ENCODE results near the gene SS18L1.

SS18L1 gene

DNA sequence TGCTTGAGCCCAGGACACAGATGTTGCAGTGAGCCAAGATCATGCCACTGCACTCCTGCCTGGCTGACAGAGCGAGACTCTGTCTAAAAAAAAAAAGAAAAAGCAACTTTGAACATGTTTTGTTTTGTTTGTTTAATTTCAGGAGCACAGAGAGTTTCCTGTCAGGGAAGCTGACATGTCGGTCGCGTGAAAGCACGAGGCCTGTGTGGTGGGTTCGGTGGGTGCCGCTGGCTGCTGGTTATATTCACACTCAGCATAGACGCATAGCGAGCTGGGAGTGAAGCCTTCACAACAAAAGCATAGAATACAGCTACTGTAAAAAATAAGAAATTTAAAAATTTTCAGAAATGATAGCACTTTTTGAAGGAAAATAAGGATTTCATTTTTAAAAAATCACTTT, 53.7 kb downstream of the SS18L1 start:
- no peak for DNase-seq (ENCODE audit: low spot score)
- TF ChIP-seq, protein P1, sequence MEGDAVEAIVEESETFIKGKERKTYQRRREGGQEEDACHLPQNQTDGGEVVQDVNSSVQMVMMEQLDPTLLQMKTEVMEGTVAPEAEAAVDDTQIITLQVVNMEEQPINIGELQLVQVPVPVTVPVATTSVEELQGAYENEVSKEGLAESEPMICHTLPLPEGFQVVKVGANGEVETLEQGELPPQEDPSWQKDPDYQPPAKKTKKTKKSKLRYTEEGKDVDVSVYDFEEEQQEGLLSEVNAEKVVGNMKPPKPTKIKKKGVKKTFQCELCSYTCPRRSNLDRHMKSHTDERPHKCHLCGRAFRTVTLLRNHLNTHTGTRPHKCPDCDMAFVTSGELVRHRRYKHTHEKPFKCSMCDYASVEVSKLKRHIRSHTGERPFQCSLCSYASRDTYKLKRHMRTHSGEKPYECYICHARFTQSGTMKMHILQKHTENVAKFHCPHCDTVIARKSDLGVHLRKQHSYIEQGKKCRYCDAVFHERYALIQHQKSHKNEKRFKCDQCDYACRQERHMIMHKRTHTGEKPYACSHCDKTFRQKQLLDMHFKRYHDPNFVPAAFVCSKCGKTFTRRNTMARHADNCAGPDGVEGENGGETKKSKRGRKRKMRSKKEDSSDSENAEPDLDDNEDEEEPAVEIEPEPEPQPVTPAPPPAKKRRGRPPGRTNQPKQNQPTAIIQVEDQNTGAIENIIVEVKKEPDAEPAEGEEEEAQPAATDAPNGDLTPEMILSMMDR (IDR thresholded peaks at IDR 0.05; ENCODE audit: extremely low read depth, insufficient read depth, missing control alignments): no peak
- in situ Hi-C loops (cut with MboI; ENCODE audit: low pct_unique_long_range_greater_than_20kb, low sequenced_read_pairs, unreplicated experiment): no loop called here

DNA sequence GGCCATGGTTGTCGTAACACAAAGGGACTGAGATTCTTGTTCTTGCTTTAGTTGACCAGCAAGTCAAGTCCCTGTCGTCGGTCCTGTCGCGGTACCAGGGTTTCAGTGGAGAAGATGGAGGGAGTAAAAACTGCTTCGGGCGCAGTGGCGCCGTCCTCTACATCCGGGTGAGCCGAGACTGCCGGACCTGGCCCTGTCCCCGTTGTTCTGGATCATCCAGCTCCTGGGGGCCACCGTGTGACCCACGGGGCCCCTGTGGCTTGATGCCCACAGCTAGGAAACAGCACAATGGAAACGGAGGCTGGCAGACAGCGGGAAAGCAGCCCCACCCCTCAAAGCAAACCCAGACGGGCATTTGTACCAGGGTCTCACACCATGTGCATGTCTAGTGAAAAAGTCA, 54.2 kb downstream of the SS18L1 start:
- TF ChIP-seq, protein P1 (IDR thresholded peaks at IDR 0.05; ENCODE audit: extremely low read depth, insufficient read depth, missing control alignments): no peak
- no peak for DNase-seq (ENCODE audit: low spot score)
- in situ Hi-C loops (cut with MboI; ENCODE audit: low pct_unique_long_range_greater_than_20kb, low sequenced_read_pairs, unreplicated experiment): no loop called here

DNA sequence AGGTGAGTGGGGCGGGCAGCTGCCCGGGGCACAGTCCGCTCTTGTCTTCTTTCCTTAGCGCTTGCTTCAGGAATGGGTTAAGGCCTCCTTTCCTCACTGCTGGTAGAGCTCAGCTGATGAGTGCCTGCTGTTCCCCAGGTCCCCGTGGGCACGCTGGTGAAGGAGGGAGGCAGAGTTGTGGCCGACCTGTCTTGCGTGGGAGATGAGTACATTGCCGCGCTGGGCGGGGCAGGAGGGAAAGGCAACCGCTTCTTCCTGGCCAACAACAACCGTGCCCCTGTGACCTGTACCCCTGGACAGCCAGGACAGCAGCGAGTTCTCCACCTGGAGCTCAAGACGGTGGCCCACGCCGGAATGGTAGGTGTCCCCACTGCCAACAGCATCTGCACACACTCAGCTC, 54.9 kb downstream of the SS18L1 start:
- DNase-seq (ENCODE audit: low spot score): no peak
- TF ChIP-seq, protein P1 (IDR thresholded peaks at IDR 0.05; ENCODE audit: extremely low read depth, insufficient read depth, missing control alignments): no peak
- in situ Hi-C loops (cut with MboI; ENCODE audit: low pct_unique_long_range_greater_than_20kb, low sequenced_read_pairs, unreplicated experiment): no loop called here

DNA sequence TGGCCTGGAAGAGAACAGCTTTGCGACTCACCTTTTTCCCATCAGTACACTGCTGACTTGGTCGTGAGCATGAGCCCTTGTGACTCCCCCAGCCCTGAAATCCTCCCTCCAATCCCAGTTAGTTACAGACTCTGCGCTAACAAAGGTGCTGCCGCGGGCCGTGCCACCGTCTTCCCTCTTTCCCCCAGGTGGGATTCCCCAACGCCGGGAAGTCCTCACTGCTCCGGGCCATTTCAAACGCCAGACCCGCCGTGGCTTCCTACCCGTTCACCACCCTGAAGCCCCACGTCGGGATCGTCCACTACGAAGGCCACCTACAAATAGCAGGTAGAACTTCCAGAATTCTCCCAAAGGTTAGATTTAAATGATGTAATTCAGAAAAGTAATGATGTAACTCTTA, 55.4 kb downstream of the SS18L1 start:
- in situ Hi-C loops (cut with MboI; ENCODE audit: low pct_unique_long_range_greater_than_20kb, low sequenced_read_pairs, unreplicated experiment): no loop called here
- DNase-seq (ENCODE audit: low spot score): no peak
- TF ChIP-seq, protein P1 (IDR thresholded peaks at IDR 0.05; ENCODE audit: extremely low read depth, insufficient read depth, missing control alignments): no peak

DNA sequence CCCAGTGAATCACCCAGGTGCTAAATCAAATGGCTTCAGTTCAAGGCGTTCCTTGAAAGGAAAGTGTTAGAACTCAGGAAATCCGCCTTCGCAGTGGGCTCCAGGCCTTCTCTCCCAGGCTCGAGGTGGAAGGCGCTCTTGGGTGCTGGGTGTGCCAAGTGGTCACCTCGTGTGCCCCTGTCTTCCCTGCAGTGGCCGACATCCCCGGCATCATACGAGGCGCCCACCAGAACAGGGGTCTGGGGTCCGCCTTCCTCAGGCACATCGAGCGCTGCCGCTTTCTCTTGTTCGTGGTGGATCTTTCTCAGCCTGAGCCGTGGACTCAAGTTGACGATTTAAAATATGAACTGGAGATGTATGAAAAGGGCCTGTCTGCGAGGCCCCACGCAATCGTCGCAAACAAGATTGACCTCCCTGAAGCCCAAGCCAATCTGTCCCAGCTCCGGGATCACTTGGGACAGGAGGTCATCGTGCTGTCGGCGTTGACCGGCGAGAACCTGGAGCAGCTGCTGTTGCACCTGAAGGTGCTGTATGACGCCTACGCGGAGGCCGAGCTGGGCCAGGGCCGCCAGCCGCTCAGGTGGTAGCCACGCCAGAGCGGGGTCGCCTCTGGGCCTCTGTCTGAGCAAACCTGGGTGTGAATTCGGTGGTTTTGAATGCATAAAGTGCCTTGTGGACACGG, 57.1 kb downstream of the SS18L1 start:
- no peak for DNase-seq (ENCODE audit: low spot score)
- TF ChIP-seq, protein P1 (IDR thresholded peaks at IDR 0.05; ENCODE audit: extremely low read depth, insufficient read depth, missing control alignments): no peak
- in situ Hi-C loops (cut with MboI; ENCODE audit: low pct_unique_long_range_greater_than_20kb, low sequenced_read_pairs, unreplicated experiment): no loop called here

DNA sequence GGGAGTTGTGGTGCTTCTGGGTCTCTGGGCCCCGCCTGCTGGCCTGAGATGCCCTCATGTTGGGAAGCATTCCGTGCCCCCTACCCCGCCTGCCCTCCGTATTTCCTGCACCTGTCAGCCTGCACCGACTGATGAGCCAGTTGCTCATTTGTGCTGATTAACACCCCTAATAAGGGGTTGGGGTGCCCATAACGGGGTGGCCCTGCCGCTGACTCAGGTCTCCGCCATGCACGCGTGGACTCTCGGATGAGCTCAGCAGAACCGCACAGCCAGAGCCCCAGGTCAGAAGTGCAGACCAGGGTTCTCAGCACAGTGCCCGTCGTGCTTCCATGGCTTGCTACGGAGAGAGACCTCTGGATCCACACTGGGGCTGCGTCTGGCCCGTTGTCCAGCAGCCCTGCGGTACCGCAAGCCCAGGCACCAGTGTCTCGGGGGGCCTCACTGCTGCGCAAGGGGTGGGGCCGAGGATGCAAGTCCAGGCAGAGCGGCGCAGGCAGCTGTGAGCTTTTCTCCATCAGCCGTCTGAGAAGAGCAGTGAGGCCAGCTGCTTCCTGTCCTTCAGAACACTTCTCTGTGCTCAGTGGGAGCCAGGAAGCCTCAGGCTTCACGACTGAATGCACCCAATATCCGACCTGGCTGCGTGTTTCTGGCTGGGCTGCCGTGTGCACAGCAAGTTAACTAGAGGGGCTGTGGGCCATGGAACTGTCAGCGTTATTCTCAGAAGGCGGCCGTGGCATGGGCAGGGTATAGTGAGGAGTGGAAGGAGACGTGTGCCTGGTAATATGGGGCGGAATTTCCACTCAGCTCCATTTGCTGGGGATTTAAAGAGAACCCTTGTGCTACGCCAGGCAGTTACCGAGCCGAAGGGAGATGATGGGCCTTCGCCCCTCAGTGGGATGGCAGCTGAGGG, 57.9 kb downstream of the SS18L1 start:
- in situ Hi-C loops (cut with MboI; ENCODE audit: low pct_unique_long_range_greater_than_20kb, low sequenced_read_pairs, unreplicated experiment): no loop called here
- TF ChIP-seq, protein P1 (IDR thresholded peaks at IDR 0.05; ENCODE audit: extremely low read depth, insufficient read depth, missing control alignments): no peak
- DNase-seq (ENCODE audit: low spot score): peak; percentile 68

Data from GM13977 (cell line).